Lung (tissue), 12 donors: Measurements from ENCODE around the gene RSRC1. TPM values are rescaled to one million over a fixed set of nuclear protein-coding genes. Genes with fewer than 3 reads are reported as not detected.

Experiments
- ATAC-seq: fragments of 200-7000 bp; cut with Tn5 transposase; one replicate; pipeline ENCODE4 v1.9.1; 2020; ENCODE audit warnings: moderate number of reproducible peaks; ENCODE audit not compliant: insufficient read depth, low FRiP score
- DNase-seq, 3 donors: peaks; one replicate each; pipeline ENCODE4 v3.0.0-alpha.2; 2013 to 2017
- H3K27ac ChIP-seq, 2 donors: one replicate each; pipeline ENCODE4 v1.5.1; 2013; ENCODE audit warnings: mild to moderate bottlenecking in 2 of 2, moderate library complexity in 2 of 2, control low read depth in 1 of 2, inconsistent platforms in 1 of 2, low read depth in 1 of 2, low read length in 1 of 2
- H3K27me3 ChIP-seq, 3 donors: one replicate each; pipeline ENCODE4 v1.5.1; 2013; ENCODE audit warnings: low read length in 2 of 3; ENCODE audit not compliant: control insufficient read depth in 3 of 3, insufficient read depth in 3 of 3
- H3K36me3 ChIP-seq, 4 donors: one replicate each; pipeline ENCODE4 v1.5.1; 2013; ENCODE audit warnings: low read length in 4 of 4, mild to moderate bottlenecking in 1 of 4, moderate library complexity in 1 of 4; ENCODE audit not compliant: control insufficient read depth in 4 of 4, insufficient read depth in 4 of 4
- H3K4me1 ChIP-seq, 5 donors: one replicate each; pipeline ENCODE4 v1.5.1; 2013; ENCODE audit warnings: low read length in 5 of 5, mild to moderate bottlenecking in 2 of 5, moderate library complexity in 1 of 5; ENCODE audit not compliant: control insufficient read depth in 5 of 5, insufficient read depth in 5 of 5
- H3K4me3 ChIP-seq: one replicate; pipeline ENCODE4 v1.5.1; 2013; ENCODE audit warnings: mild to moderate bottlenecking, control low read depth, moderate library complexity
- H3K9ac ChIP-seq, 2 donors: one replicate each; pipeline ENCODE4 v1.5.1; 2013; ENCODE audit warnings: low read length in 2 of 2, control low read depth in 1 of 2; ENCODE audit not compliant: insufficient read depth in 1 of 2
- H3K9me3 ChIP-seq, 4 donors: one replicate each; pipeline ENCODE4 v1.5.1; 2013; ENCODE audit warnings: low read length in 3 of 4, mild to moderate bottlenecking in 1 of 4, moderate library complexity in 1 of 4; ENCODE audit not compliant: control insufficient read depth in 4 of 4, insufficient read depth in 3 of 4
- CTCF ChIP-seq: IDR thresholded peaks from 2 replicates; pipeline ENCODE4 v1.5.1; 2012; ENCODE audit warnings: mild to moderate bottlenecking; ENCODE audit errors: control extremely low read depth, extremely low read depth
- WGBS, 2 donors: extraction: QIAGEN DNeasy Blood & Tissue Kit; methylation state at CpG; one replicate each; pipeline ENCODE4 v1.1.7; 2013; 5-methylcytosine and 5-hydroxymethylcytosine counted together
- polyA plus RNA-seq, 2 donors: library from polyadenylated mRNA; stranded (reverse); fragments of 200-250 nt; gene quantifications; one replicate each; pipeline ENCODE4 v1.2.1, GENCODE V29; 2013
- total RNA-seq, 2 donors: library from RNA; depleted of rRNA in 1 of 2; stranded (reverse); fragments of >200 nt in 1 of 2; gene quantifications; one replicate each; pipeline ENCODE4 v1.2.1, GENCODE V29; 2014 to 2021
- donor health status: control.
- donor health status: control.
- donor health status: Bipolar disorder and iron deficiency.
- donor health status: healthy.
- donor health status: DM: yes; HTN: yes; CAD: no.

Gene RSRC1
- total and polyA plus RNA-seq, 4 donors, result 9.1 to 53.5 (median 17.0) TPM

GRCh38 chr3:158297940-158298339 lies 188.1 kb downstream of the RSRC1 start:
- DNase-seq, result no peak
- no peak for TF ChIP-seq CTCF
- Histone ChIP-seq H3K27ac (no peak overlapping the region), H3K9me3 (no peaks in the 10 kb centered on the region), H3K4me1 (no peaks in the 10 kb centered on the region), H3K4me3 (no peak overlapping the region), H3K36me3 (no peaks in the 10 kb centered on the region), H3K27me3 (no peaks in the 10 kb centered on the region), H3K9ac (no peak overlapping the region)
- ATAC-seq, result no peak

- ATAC-seq (no peak), DNase-seq (no peak)
- no peaks in the 10 kb centered on the region for H3K36me3 ChIP-seq
- H3K27ac ChIP-seq, result no peak overlapping the region
- H3K9ac ChIP-seq, result no peak overlapping the region
- no peak for TF ChIP-seq CTCF
- no peak overlapping the region for H3K4me3 ChIP-seq
- H3K4me1 ChIP-seq, result no peaks in the 10 kb centered on the region
- H3K9me3 ChIP-seq, result no peaks in the 10 kb centered on the region
- no peaks in the 10 kb centered on the region for H3K27me3 ChIP-seq
- WGBS, 2 donors, result 97 to 98% methylated on average over 8 of the region's 8 CpGs
Measured at GRCh38 chr3:158308236-158308928, 198.5 kb downstream of the RSRC1 start.

GRCh38 chr3:158312560-158313141 lies 202.8 kb downstream of the RSRC1 start:
- Histone ChIP-seq H3K27me3 (no peaks in the 10 kb centered on the region), H3K9me3 (no peaks in the 10 kb centered on the region), H3K27ac (no peak overlapping the region), H3K4me3 (no peak overlapping the region), H3K4me1 (no peaks in the 10 kb centered on the region), H3K9ac (no peak overlapping the region), H3K36me3 (no peaks in the 10 kb centered on the region)
- ATAC-seq, result no peak
- no peak for TF ChIP-seq CTCF
- no peak for DNase-seq
